Measurements from ENCODE around the gene MAN1A2. TPM values are rescaled to one million over a fixed set of nuclear protein-coding genes. Genes with fewer than 3 reads are reported as not detected.

MAN1A2 gene
- total RNA-seq, 1 experiment from 2014 or later = 28.7 TPM

- ChIA-PET POLR2A (no interaction called here), CTCF (no interaction called here)
- Histone ChIP-seq H3K4me1 (ENCODE audit: control insufficient read depth, insufficient read depth, low read length) (no peaks in the 10 kb centered on the region), H3K9me3 (ENCODE audit: control insufficient read depth, insufficient read depth, low read depth, low read length) (no peaks in the 10 kb centered on the region), H3K4me3 (ENCODE audit: low read depth in 2 of 2, low read length in 2 of 2) (no peak overlapping the region), H3K36me3 (ENCODE audit: control insufficient read depth, insufficient read depth, low read length) (no peaks in the 10 kb centered on the region), H3K27ac (ENCODE audit: low read length) (no peak overlapping the region), H3K27me3 (ENCODE audit: control insufficient read depth, insufficient read depth, low read length) (no peaks in the 10 kb centered on the region)
- no peak for ATAC-seq
- no TSS peak for BruUV-seq (replicated peaks)
- intact Hi-C loops (cut with micrococcal nuclease; ENCODE audit: unreplicated experiment) (no loop called here), in situ Hi-C loops (cut with HindIII; ENCODE audit: low pct_unique_long_range_greater_than_20kb, low sequenced_read_pairs) (no loop called here)
- no peak for DNase-seq (ENCODE audit: low read depth, low spot score)
- TF ChIP-seq REST (IDR thresholded peaks at IDR 0.05; ENCODE audit: insufficient read depth in 1 of 2, low read depth in 2 of 2, low read length in 1 of 2) (no peak), SIN3A (IDR thresholded peaks at IDR 0.05; ENCODE audit: borderline replicate concordance, insufficient read depth, low read depth, low read length) (no peak), CTCF (IDR thresholded peaks at IDR 0.05) (no peak), TCF7L2 (IDR thresholded peaks at IDR 0.05; ENCODE audit: low read depth, low read length) (no peak), POLR2AphosphoS5 (IDR thresholded peaks at IDR 0.05; ENCODE audit: low read depth, low read length) (no peak)
Observed at GRCh38 chr1:117479086-117479485, 111.8 kb downstream of the MAN1A2 start.

- ChIA-PET POLR2A (no interaction called here), CTCF (no interaction called here)
- Histone ChIP-seq H3K4me3 (ENCODE audit: low read depth in 2 of 2, low read length in 2 of 2) (no peak overlapping the region), H3K27ac (ENCODE audit: low read length) (no peak overlapping the region), H3K9me3 (ENCODE audit: control insufficient read depth, insufficient read depth, low read depth, low read length) (no peaks in the 10 kb centered on the region), H3K36me3 (ENCODE audit: control insufficient read depth, insufficient read depth, low read length) (no peaks in the 10 kb centered on the region), H3K4me1 (ENCODE audit: control insufficient read depth, insufficient read depth, low read length) (no peaks in the 10 kb centered on the region), H3K27me3 (ENCODE audit: control insufficient read depth, insufficient read depth, low read length) (no peaks in the 10 kb centered on the region)
- ATAC-seq = no peak
- DNase-seq (ENCODE audit: low read depth, low spot score) = no peak
- in situ Hi-C loops (cut with HindIII; ENCODE audit: low pct_unique_long_range_greater_than_20kb, low sequenced_read_pairs) = no loop called here
- no peak for TF ChIP-seq POLR2AphosphoS5 (IDR thresholded peaks at IDR 0.05; ENCODE audit: low read depth, low read length)
- TF ChIP-seq REST (IDR thresholded peaks at IDR 0.05; ENCODE audit: insufficient read depth in 1 of 2, low read depth in 2 of 2, low read length in 1 of 2) = no peak
- no peak for TF ChIP-seq SIN3A (IDR thresholded peaks at IDR 0.05; ENCODE audit: borderline replicate concordance, insufficient read depth, low read depth, low read length)
- no peak for TF ChIP-seq TCF7L2 (IDR thresholded peaks at IDR 0.05; ENCODE audit: low read depth, low read length)
- no peak for TF ChIP-seq CTCF (IDR thresholded peaks at IDR 0.05)
- intact Hi-C loops (cut with micrococcal nuclease; ENCODE audit: unreplicated experiment) = no loop called here
- no TSS peak for BruUV-seq (replicated peaks)
Observed at GRCh38 chr1:117481410-117481809, 114.2 kb downstream of the MAN1A2 start.

Data from Panc1 (cell line).